Chondrocyte (in vitro differentiated cells): Measurements from ENCODE around the gene ADAMTSL4. TPM values are rescaled to one million over a fixed set of nuclear protein-coding genes. Genes with fewer than 3 reads are reported as not detected.
A peak's percentile ranks its signal among the peaks of the same experiment; 100 is the strongest.

Source experiments
- DNase-seq: peaks from one replicate; pipeline ENCODE4 v3.0.0; 2021; ENCODE audit warnings: mixed read lengths, low spot score
- H3K27ac Mint-ChIP-seq: one replicate; pipeline ENCODE4 v1.8.0; 2021; ENCODE audit warnings: mild to moderate bottlenecking, moderate library complexity, mixed read lengths; ENCODE audit not compliant: unreplicated experiment
- H3K27me3 Mint-ChIP-seq: 2 replicates; pipeline ENCODE4 v1.8.0; 2021; ENCODE audit warnings: low read depth, mixed read lengths
- H3K36me3 Mint-ChIP-seq: 2 replicates; pipeline ENCODE4 v1.8.0; 2021; ENCODE audit warnings: low read depth, mixed read lengths
- H3K4me1 Mint-ChIP-seq: 2 replicates; pipeline ENCODE4 v1.8.0; 2021; ENCODE audit warnings: low read depth, mild to moderate bottlenecking, mixed read lengths
- H3K4me3 Mint-ChIP-seq: one replicate; pipeline ENCODE4 v1.8.0; 2021; ENCODE audit warnings: mild to moderate bottlenecking, moderate library complexity, mixed read lengths; ENCODE audit not compliant: unreplicated experiment
- H3K9me3 Mint-ChIP-seq: 2 replicates; pipeline ENCODE4 v1.8.0; 2021; ENCODE audit warnings: low read depth, mixed read lengths
- total RNA-seq: library from RNA; stranded (reverse); gene quantifications from 3 replicates; pipeline ENCODE4 v1.2.1, GENCODE V29; 2021
- TF ChIP-seq, protein P1 (sequence below): fragments of 200-600 bp; sonication (generic); IDR thresholded peaks from 2 replicates; pipeline ENCODE4 v1.5.0; 2021; ENCODE audit warnings: antibody characterized with exemption, mild to moderate bottlenecking, moderate library complexity

The ADAMTSL4 gene
- total RNA-seq, 1 donor from 2014 or later: 5.7 TPM

DNA sequence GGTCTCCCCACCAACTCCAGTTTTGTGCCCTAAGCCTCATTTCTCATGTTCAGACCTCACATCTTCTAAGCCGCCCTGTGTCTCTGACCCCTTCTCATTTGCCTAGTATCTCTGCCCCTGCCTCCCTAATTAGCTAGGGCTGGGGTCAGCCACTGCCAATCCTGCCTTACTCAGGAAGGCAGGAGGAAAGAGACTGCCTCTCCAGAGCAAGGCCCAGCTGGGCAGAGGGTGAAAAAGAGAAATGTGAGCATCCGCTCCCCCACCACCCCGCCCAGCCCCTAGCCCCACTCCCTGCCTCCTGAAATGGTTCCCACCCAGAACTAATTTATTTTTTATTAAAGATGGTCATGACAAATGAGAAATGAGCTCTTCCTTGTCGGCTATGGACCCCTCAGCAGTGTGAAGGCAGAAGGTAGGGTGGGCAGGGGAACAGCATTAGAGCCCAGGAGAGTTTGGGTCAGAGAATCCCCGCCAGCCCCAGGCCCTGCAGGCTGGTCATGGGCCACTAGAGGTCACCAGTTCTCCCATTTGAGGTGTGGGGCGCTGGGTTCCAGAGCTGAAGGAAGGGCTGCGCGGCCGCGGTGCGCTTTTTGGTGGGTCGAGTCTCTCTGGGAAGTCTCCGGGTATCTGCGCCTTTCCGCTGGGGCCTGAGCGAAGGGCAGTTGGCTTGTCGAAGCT lies 11.5 kb downstream of the ADAMTSL4 start:
- Mint-ChIP-seq H3K27me3 (no peaks in the 10 kb centered on the region), H3K4me1 (peaks cover 57% of the 10 kb centered on the region), H3K27ac (peak overlapping the region; percentile 100), H3K4me3 (peak overlapping the region; percentile 89), H3K9me3 (no peaks in the 10 kb centered on the region), H3K36me3 (no peaks in the 10 kb centered on the region)
- TF ChIP-seq, protein P1, sequence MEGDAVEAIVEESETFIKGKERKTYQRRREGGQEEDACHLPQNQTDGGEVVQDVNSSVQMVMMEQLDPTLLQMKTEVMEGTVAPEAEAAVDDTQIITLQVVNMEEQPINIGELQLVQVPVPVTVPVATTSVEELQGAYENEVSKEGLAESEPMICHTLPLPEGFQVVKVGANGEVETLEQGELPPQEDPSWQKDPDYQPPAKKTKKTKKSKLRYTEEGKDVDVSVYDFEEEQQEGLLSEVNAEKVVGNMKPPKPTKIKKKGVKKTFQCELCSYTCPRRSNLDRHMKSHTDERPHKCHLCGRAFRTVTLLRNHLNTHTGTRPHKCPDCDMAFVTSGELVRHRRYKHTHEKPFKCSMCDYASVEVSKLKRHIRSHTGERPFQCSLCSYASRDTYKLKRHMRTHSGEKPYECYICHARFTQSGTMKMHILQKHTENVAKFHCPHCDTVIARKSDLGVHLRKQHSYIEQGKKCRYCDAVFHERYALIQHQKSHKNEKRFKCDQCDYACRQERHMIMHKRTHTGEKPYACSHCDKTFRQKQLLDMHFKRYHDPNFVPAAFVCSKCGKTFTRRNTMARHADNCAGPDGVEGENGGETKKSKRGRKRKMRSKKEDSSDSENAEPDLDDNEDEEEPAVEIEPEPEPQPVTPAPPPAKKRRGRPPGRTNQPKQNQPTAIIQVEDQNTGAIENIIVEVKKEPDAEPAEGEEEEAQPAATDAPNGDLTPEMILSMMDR: peak; percentile 82
- peak; percentile 41 for DNase-seq

DNA sequence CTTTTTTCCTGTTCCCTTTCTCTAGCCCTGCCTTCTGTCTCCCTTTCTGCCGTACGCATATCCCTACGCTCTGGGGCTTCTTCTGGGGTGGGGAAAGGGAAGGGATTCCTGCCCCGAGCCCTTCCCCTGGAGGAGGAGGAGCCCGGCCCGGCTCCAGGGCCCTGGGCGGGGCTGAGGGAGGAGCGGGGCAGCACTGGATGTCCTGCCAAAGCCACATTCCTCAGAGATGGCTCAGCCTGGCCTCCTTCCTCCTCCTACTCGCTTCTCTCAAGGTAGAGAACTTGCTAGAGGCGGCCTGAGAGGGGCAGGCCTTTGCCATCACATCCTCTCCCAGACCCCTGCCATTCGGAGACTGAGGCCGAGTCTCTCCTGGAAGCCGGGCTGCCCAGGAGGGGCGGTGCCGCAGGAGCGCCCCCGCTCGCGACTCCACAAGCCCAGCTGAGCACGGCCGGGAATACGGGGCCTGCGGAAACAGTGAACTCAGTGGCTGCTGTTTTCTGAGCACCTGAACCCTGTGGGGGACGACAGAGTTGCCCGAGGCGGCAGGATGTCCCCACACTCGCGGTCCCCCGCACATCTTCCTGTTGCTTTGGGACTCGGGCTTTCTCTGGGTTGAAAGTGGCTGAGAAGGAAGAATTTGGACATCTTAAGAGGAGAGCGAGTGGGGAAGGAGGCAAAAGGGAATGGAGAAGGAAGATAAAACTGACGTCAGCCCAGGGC lies 12.2 kb downstream of the ADAMTSL4 start:
- no peaks in the 10 kb centered on the region for H3K36me3 Mint-ChIP-seq
- peak overlapping the region; percentile 89 for H3K4me3 Mint-ChIP-seq
- DNase-seq: peak; percentile 98
- peaks cover 64% of the 10 kb centered on the region for H3K4me1 Mint-ChIP-seq
- H3K9me3 Mint-ChIP-seq: no peaks in the 10 kb centered on the region
- TF ChIP-seq, protein P1: peak; percentile 33
- H3K27ac Mint-ChIP-seq: peak overlapping the region; percentile 100
- no peaks in the 10 kb centered on the region for H3K27me3 Mint-ChIP-seq

DNA sequence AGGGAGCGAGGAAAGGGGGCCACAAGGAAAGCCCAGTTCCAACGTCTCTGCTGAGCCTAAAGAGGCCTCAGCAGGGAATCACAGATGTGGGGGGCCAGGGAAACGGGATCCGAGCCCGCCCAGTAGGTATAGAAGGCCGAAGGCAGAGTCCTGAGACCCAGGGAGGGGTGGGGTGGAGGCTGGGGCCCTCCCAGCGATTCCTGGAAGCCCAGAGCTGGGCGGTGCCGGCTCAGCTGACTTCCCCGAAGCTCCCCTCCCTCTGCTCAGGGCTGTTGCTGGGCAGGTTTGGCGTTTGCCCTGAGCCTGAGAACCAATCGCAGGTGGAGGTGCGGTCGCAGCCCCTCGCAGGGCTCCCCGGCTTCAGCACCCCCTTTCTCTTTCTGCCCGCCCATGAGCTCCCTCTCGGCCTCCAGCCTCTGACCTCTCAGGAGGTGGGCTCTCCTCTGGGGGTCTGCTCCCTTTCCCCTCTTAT lies 12.8 kb downstream of the ADAMTSL4 start:
- Mint-ChIP-seq H3K9me3 (no peaks in the 10 kb centered on the region), H3K27me3 (no peaks in the 10 kb centered on the region), H3K4me3 (peak overlapping the region; percentile 89), H3K4me1 (peaks cover 69% of the 10 kb centered on the region), H3K27ac (peak overlapping the region; percentile 100), H3K36me3 (no peaks in the 10 kb centered on the region)
- TF ChIP-seq, protein P1: no peak
- peak; percentile 97 for DNase-seq

DNA sequence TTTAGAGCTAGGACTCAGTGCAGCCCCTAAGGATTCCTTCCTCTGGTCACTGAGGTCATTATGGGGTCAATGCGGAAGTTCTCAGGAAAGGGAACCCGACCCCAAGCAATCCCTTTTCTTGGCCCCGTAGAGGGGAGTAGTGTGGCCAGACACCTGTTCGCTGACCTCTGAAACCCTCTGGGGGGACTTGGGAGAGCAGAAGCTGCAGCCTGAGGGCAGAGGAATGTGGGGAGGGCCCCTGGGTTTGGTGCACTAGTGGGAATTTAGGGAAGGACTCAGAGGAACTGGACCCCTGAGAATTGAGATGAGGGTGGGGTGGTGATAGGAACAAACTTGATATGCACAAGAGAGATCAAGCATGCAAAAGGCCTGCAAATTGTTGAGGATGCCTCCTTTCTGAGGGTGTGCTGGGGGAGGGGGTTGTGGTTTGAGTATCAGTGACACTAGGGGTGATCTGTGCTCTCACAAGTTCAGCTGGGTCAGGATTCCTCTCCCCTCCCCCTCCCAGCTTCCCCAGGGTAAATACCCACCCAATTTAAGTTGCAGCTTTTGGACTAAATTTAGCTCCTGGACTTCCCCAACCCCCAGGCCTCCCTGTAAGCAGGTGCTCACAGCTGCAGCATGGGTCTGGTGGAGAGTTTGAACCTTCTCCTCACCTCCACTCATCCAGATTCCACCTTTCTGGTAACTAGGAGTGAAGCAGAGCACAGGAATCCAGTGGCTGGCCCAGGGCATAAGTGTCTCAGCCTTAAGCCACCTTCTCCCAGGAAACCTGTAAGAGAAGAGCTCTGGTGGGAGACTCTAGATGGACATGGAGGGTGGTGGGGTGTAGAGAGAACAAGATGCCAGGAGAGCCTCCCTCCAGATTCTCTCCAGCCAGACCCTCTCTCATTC lies 13.5 kb downstream of the ADAMTSL4 start:
- H3K9me3 Mint-ChIP-seq: no peaks in the 10 kb centered on the region
- H3K27ac Mint-ChIP-seq: peak overlapping the region; percentile 100
- DNase-seq: no peak
- H3K27me3 Mint-ChIP-seq: no peaks in the 10 kb centered on the region
- peaks cover 76% of the 10 kb centered on the region for H3K4me1 Mint-ChIP-seq
- H3K4me3 Mint-ChIP-seq: peak overlapping the region; percentile 89
- TF ChIP-seq, protein P1: no peak
- H3K36me3 Mint-ChIP-seq: no peaks in the 10 kb centered on the region
